Measurements from ENCODE around the gene GABRE.

Gene GABRE

GRCh38 chrX:151973851-151974335, 583 bp downstream of the GABRE start:
- H3K9ac ChIP-seq (ENCODE audit: low read depth, low read length, poor library complexity, severe bottlenecking): no peak overlapping the region
- no peaks in the 10 kb centered on the region for H3K9me3 ChIP-seq (ENCODE audit: insufficient read depth, low read depth, low read length)
- no peaks in the 10 kb centered on the region for H3K79me2 ChIP-seq (ENCODE audit: insufficient read depth, low read length)
- H3K4me3 ChIP-seq (ENCODE audit: low read length, poor library complexity, severe bottlenecking): no peak overlapping the region
- no peaks in the 10 kb centered on the region for H3K9me2 ChIP-seq (replicated peaks; ENCODE audit: low read depth, low read length)
- no peaks in the 10 kb centered on the region for H4K20me1 ChIP-seq (ENCODE audit: insufficient read depth, low read length, poor library complexity, severe bottlenecking)
- no peaks in the 10 kb centered on the region for H3K36me3 ChIP-seq (ENCODE audit: insufficient read depth, low read length)
- H3K27me3 ChIP-seq (ENCODE audit: insufficient read depth, low read length, poor library complexity, severe bottlenecking): no peaks in the 10 kb centered on the region
- no peaks in the 10 kb centered on the region for H3K4me1 ChIP-seq (ENCODE audit: insufficient read depth, low read length, poor library complexity, severe bottlenecking)
- no peak overlapping the region for H2AFZ ChIP-seq (ENCODE audit: low read length)
- TF ChIP-seq, protein P1, sequence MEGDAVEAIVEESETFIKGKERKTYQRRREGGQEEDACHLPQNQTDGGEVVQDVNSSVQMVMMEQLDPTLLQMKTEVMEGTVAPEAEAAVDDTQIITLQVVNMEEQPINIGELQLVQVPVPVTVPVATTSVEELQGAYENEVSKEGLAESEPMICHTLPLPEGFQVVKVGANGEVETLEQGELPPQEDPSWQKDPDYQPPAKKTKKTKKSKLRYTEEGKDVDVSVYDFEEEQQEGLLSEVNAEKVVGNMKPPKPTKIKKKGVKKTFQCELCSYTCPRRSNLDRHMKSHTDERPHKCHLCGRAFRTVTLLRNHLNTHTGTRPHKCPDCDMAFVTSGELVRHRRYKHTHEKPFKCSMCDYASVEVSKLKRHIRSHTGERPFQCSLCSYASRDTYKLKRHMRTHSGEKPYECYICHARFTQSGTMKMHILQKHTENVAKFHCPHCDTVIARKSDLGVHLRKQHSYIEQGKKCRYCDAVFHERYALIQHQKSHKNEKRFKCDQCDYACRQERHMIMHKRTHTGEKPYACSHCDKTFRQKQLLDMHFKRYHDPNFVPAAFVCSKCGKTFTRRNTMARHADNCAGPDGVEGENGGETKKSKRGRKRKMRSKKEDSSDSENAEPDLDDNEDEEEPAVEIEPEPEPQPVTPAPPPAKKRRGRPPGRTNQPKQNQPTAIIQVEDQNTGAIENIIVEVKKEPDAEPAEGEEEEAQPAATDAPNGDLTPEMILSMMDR (conservative IDR thresholded peaks at IDR 0.05; ENCODE audit: low read length): no peak
- no peak for TF ChIP-seq EZH2phosphoT487 (IDR thresholded peaks at IDR 0.05; ENCODE audit: borderline replicate concordance)
- no peaks in the 10 kb centered on the region for H3F3A ChIP-seq (ENCODE audit: low read depth)
- no peak overlapping the region for H3K4me2 ChIP-seq (ENCODE audit: low read depth, low read length, poor library complexity, severe bottlenecking)

DNA sequence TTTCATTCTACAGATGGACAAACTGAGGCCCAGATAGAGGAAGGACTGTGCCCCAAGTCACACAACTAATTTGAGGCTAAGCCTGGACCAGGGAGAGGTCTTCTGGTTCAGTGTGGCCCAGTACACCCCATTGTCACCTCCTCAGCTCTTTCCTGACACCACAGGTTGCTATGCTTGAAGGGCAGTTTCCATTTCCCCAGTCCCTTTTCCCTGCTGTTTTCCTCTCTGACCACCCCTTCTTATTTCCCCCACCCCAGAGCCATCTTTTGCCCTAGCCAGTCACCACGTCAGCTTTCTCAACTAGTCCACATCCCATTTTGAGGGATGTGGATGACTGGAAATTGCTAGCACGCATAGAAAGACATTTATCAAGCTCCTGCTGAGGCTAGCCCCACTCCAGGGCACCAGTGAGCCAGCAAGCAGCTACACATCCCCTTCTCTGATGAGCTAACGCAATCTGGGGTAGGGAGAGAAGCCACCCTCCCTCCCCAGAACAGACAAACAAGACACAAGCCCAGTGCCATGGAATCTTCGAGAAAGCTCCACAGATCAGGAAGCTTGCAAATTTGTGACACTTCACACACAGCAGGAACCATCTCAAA, 1.3 kb downstream of the GABRE start:
- Histone ChIP-seq H3K9me2 (replicated peaks; ENCODE audit: low read depth, low read length) (no peaks in the 10 kb centered on the region), H4K20me1 (ENCODE audit: insufficient read depth, low read length, poor library complexity, severe bottlenecking) (no peaks in the 10 kb centered on the region), H3K27me3 (ENCODE audit: insufficient read depth, low read length, poor library complexity, severe bottlenecking) (no peaks in the 10 kb centered on the region), H3K9ac (ENCODE audit: low read depth, low read length, poor library complexity, severe bottlenecking) (no peak overlapping the region), H3K9me3 (ENCODE audit: insufficient read depth, low read depth, low read length) (no peaks in the 10 kb centered on the region), H3K4me1 (ENCODE audit: insufficient read depth, low read length, poor library complexity, severe bottlenecking) (no peaks in the 10 kb centered on the region), H2AFZ (ENCODE audit: low read length) (no peak overlapping the region), H3K4me3 (ENCODE audit: low read length, poor library complexity, severe bottlenecking) (no peak overlapping the region), H3F3A (ENCODE audit: low read depth) (no peaks in the 10 kb centered on the region), H3K4me2 (ENCODE audit: low read depth, low read length, poor library complexity, severe bottlenecking) (no peak overlapping the region), H3K36me3 (ENCODE audit: insufficient read depth, low read length) (no peaks in the 10 kb centered on the region), H3K79me2 (ENCODE audit: insufficient read depth, low read length) (no peaks in the 10 kb centered on the region)
- TF ChIP-seq, protein P1 (conservative IDR thresholded peaks at IDR 0.05; ENCODE audit: low read length): no peak
- no peak for TF ChIP-seq EZH2phosphoT487 (IDR thresholded peaks at IDR 0.05; ENCODE audit: borderline replicate concordance)

GRCh38 chrX:151970661-151971060, 3.8 kb downstream of the GABRE start:
- no peaks in the 10 kb centered on the region for H3K9me2 ChIP-seq (replicated peaks; ENCODE audit: low read depth, low read length)
- no peak overlapping the region for H2AFZ ChIP-seq (ENCODE audit: low read length)
- no peaks in the 10 kb centered on the region for H3F3A ChIP-seq (ENCODE audit: low read depth)
- H3K79me2 ChIP-seq (ENCODE audit: insufficient read depth, low read length): no peaks in the 10 kb centered on the region
- no peaks in the 10 kb centered on the region for H3K36me3 ChIP-seq (ENCODE audit: insufficient read depth, low read length)
- H3K4me3 ChIP-seq (ENCODE audit: low read length, poor library complexity, severe bottlenecking): no peak overlapping the region
- H3K4me2 ChIP-seq (ENCODE audit: low read depth, low read length, poor library complexity, severe bottlenecking): no peak overlapping the region
- H3K9ac ChIP-seq (ENCODE audit: low read depth, low read length, poor library complexity, severe bottlenecking): no peak overlapping the region
- no peaks in the 10 kb centered on the region for H3K4me1 ChIP-seq (ENCODE audit: insufficient read depth, low read length, poor library complexity, severe bottlenecking)
- no peaks in the 10 kb centered on the region for H3K9me3 ChIP-seq (ENCODE audit: insufficient read depth, low read depth, low read length)
- H3K27me3 ChIP-seq (ENCODE audit: insufficient read depth, low read length, poor library complexity, severe bottlenecking): no peaks in the 10 kb centered on the region
- TF ChIP-seq EZH2phosphoT487 (IDR thresholded peaks at IDR 0.05; ENCODE audit: borderline replicate concordance): no peak
- TF ChIP-seq, protein P1 (conservative IDR thresholded peaks at IDR 0.05; ENCODE audit: low read length): no peak
- no peaks in the 10 kb centered on the region for H4K20me1 ChIP-seq (ENCODE audit: insufficient read depth, low read length, poor library complexity, severe bottlenecking)
